HCT116 (cell line): Measurements from ENCODE around the gene JPH3. TPM values are rescaled to one million over a fixed set of nuclear protein-coding genes. Genes with fewer than 3 reads are reported as not detected.

Experiments
- ATAC-seq: fragments of 200-7000 bp; cut with Tn5 transposase; 2 replicates; pipeline ENCODE4 v1.9.1; 2020; ENCODE audit warnings: mild to moderate bottlenecking, moderate library complexity
- BruUV-seq: library from RNA; stranded (reverse); fragments of 400-500 nt; replicated peaks from 2 replicates; lab custom pipeline; 2021; lab: Mats Ljungman, UMichigan
- CTCF ChIA-PET: fragments of 300-600 bp; sonication (Branson Sonifier 250); formaldehyde crosslinking; loops from one replicate; lab custom pipeline; 2021; ENCODE audit warnings: antibody characterized with exemption; lab: Charles Lee
- POLR2A ChIA-PET: fragments of 300-600, 350-600 bp; sonication (Branson Sonifier 250); formaldehyde crosslinking; loops from one replicate; lab custom pipeline; 2021; ENCODE audit warnings: antibody characterized with exemption; lab: Charles Lee
- RAD21 ChIA-PET, 2 experiments: fragments of 300-600 bp; sonication (Branson Sonifier 250); formaldehyde crosslinking; loops; one replicate each; lab custom pipeline; 2023; ENCODE audit warnings: low total read pairs in 2 of 2; ENCODE audit not compliant: uncharacterized antibody in 2 of 2, unreplicated experiment in 2 of 2, low non-redundant PET in 1 of 2; lab: Charles Lee
- DNase-seq: peaks from one replicate; pipeline ENCODE4 v3.0.0-alpha.2; 2010; ENCODE audit warnings: low read depth, low spot score
- H2AFZ ChIP-seq: fragments of 200-600 bp; shearing (Covaris generic), sonication (generic); 2 replicates; pipeline ENCODE4 v1.6.1; 2017; ENCODE audit warnings: low read depth, mixed run types, mixed read lengths, antibody characterized with exemption, low read length; ENCODE audit not compliant: poor library complexity, severe bottlenecking
- H3K27ac ChIP-seq: 2 replicates; pipeline ENCODE4 v1.5.1; 2012; ENCODE audit warnings: low read depth, low read length
- H3K27me3 ChIP-seq: fragments of 200-600 bp; sonication (generic); 2 replicates; pipeline ENCODE4 v1.6.1; 2016; ENCODE audit warnings: mixed run types, low read length, mixed read lengths; ENCODE audit not compliant: insufficient read depth
- H3K36me3 ChIP-seq, 2 experiments: fragments of 200-500 bp in 1 of 2; fragments of 200-600 bp in 1 of 2; sonication (Bioruptor generic) in 1 of 2; sonication (generic) in 1 of 2; 2 replicates each; pipeline versions ENCODE4 v1.5.1 to v1.6.1; 2014 to 2016; ENCODE audit warnings: low read length in 2 of 2, inconsistent platforms in 1 of 2, mixed read lengths in 1 of 2, mixed run types in 1 of 2; ENCODE audit not compliant: insufficient read depth in 2 of 2, control insufficient read depth in 1 of 2
- H3K4me1 ChIP-seq, 2 experiments: fragments of 200-600 bp in 1 of 2; sonication (generic) in 1 of 2; 2 replicates each; pipeline versions ENCODE4 v1.5.1 to v1.6.1; 2012 to 2017; ENCODE audit warnings: low read length in 2 of 2, inconsistent platforms in 1 of 2, mild to moderate bottlenecking in 1 of 2, mixed read lengths in 1 of 2, mixed run types in 1 of 2, moderate library complexity in 1 of 2; ENCODE audit not compliant: insufficient read depth in 2 of 2, control insufficient read depth in 1 of 2
- H3K4me2 ChIP-seq: fragments of 200-600 bp; sonication (generic); 2 replicates; pipeline ENCODE4 v1.6.1; 2017; ENCODE audit warnings: mixed run types, low read length, mixed read lengths
- H3K4me3 ChIP-seq, 2 experiments: fragments of 200-600 bp in 1 of 2; sonication (generic) in 1 of 2; replicated peaks in 1 of 2; 2 replicates each; pipeline ENCODE4 v1.5.1; 2011 to 2016; ENCODE audit warnings: low read length in 2 of 2, control low read depth in 1 of 2, low read depth in 1 of 2, mild to moderate bottlenecking in 1 of 2, mixed read lengths in 1 of 2, mixed run types in 1 of 2
- H3K79me2 ChIP-seq: fragments of 200-600 bp; sonication (generic); 2 replicates; pipeline ENCODE4 v1.6.1; 2017; ENCODE audit warnings: mild to moderate bottlenecking, mixed run types, low read length, moderate library complexity, mixed read lengths; ENCODE audit not compliant: insufficient read depth
- H3K9ac ChIP-seq: fragments of 200-600 bp; sonication (generic); 2 replicates; pipeline ENCODE4 v1.6.1; 2016; ENCODE audit warnings: low read length, mixed read lengths
- H3K9me2 ChIP-seq: fragments of 200-600 bp; sonication (generic), shearing (Covaris generic); 2 replicates; pipeline ENCODE4 v1.6.1; 2017; ENCODE audit warnings: mixed run types, mild to moderate bottlenecking, moderate library complexity; ENCODE audit not compliant: insufficient read depth
- H3K9me3 ChIP-seq, 2 experiments: fragments of 200-500 bp in 1 of 2; fragments of 200-600 bp in 1 of 2; sonication (Bioruptor generic) in 1 of 2; sonication (generic) in 1 of 2; 2 replicates each; pipeline ENCODE4 v1.6.1; 2014 to 2017; ENCODE audit warnings: low read length in 2 of 2, mixed read lengths in 2 of 2, inconsistent platforms in 1 of 2, low read depth in 1 of 2, mild to moderate bottlenecking in 1 of 2, mixed run types in 1 of 2, moderate library complexity in 1 of 2; ENCODE audit not compliant: control insufficient read depth in 1 of 2, insufficient read depth in 1 of 2
- H4K20me1 ChIP-seq: fragments of 200-600 bp; sonication (generic), shearing (Covaris generic); 2 replicates; pipeline ENCODE4 v1.6.1; 2017; ENCODE audit warnings: mixed run types, mild to moderate bottlenecking, moderate library complexity; ENCODE audit not compliant: insufficient read depth
- CBX3 ChIP-seq: IDR thresholded peaks from 2 replicates; pipeline ENCODE4 v1.6.1; 2012; ENCODE audit warnings: low read depth
- EGR1 ChIP-seq: IDR thresholded peaks from 2 replicates; pipeline ENCODE4 v1.6.1; 2012; ENCODE audit warnings: low read depth
- ELF1 ChIP-seq: IDR thresholded peaks from 2 replicates; pipeline ENCODE4 v1.6.1; 2012; ENCODE audit warnings: low read depth, borderline replicate concordance
- EZH2 ChIP-seq: fragments of 200-600 bp; sonication (generic); IDR thresholded peaks from 2 replicates; pipeline ENCODE4 v1.6.1; 2017; ENCODE audit warnings: antibody characterized with exemption, mixed run types
- EZH2phosphoT487 ChIP-seq: fragments of 200-600 bp; IDR thresholded peaks from 2 replicates; pipeline ENCODE4 v1.6.1; 2018; ENCODE audit warnings: antibody characterized with exemption, borderline replicate concordance
- JUND ChIP-seq: IDR thresholded peaks from 2 replicates; pipeline ENCODE4 v1.6.1; 2012
- POLR2A ChIP-seq: IDR thresholded peaks from 2 replicates; pipeline ENCODE4 v1.7.0; 2011; ENCODE audit warnings: borderline replicate concordance; ENCODE audit not compliant: insufficient read depth, insufficient read length; ENCODE audit errors: extremely low read depth
- SIN3A ChIP-seq: IDR thresholded peaks from 2 replicates; pipeline ENCODE4 v1.6.1; 2012; ENCODE audit warnings: low read depth
- SP1 ChIP-seq: IDR thresholded peaks from 2 replicates; pipeline ENCODE4 v1.6.1; 2012; ENCODE audit warnings: low read depth
- SRF ChIP-seq: IDR thresholded peaks from 2 replicates; pipeline ENCODE4 v1.6.1; 2012; ENCODE audit warnings: low read depth
- TCF7L2 ChIP-seq: IDR thresholded peaks from 2 replicates; pipeline ENCODE4 v1.7.0; 2011; ENCODE audit warnings: borderline replicate concordance, inconsistent platforms; ENCODE audit not compliant: insufficient read depth, insufficient read length; ENCODE audit errors: extremely low read depth
- YY1 ChIP-seq: IDR thresholded peaks from 2 replicates; pipeline ENCODE4 v1.6.1; 2011; ENCODE audit warnings: low read length, low read depth, moderate library complexity, mild to moderate bottlenecking; ENCODE audit not compliant: insufficient replicate concordance; ENCODE audit errors: extremely low read depth
- ZFX ChIP-seq: fragments of 450-650 bp; IDR thresholded peaks from 2 replicates; pipeline ENCODE4 v1.6.1; 2017
- intact Hi-C: fragments of 100-400 bp; cut with micrococcal nuclease; formaldehyde crosslinking; loops from 2 replicates; pipeline ENCODE4 v1.10.0; 2022
- total RNA-seq: library from RNA; stranded (reverse); gene quantifications from one replicate; pipeline ENCODE4 v1.2.1, GENCODE V29; 2021; ENCODE audit not compliant: unreplicated experiment
- TF ChIP-seq, protein P1 (sequence below), 3 experiments: fragments of 200-600 bp in 1 of 3; sonication (generic) in 1 of 3; IDR thresholded peaks in 2 of 3; conservative IDR thresholded peaks in 1 of 3; 2 replicates each; pipeline ENCODE4 v1.5.1; 2012 to 2017; ENCODE audit warnings: low read depth in 2 of 3, low read length in 2 of 3, antibody characterized with exemption in 1 of 3, borderline replicate concordance in 1 of 3, control low read depth in 1 of 3, mild to moderate bottlenecking in 1 of 3, mixed read lengths in 1 of 3, mixed run types in 1 of 3, moderate library complexity in 1 of 3; ENCODE audit not compliant: insufficient read depth in 1 of 3
- TF ChIP-seq, protein P2 (sequence below): IDR thresholded peaks from 2 replicates; pipeline ENCODE4 v1.6.1; 2012
- TF ChIP-seq, protein P3 (sequence below): IDR thresholded peaks from 2 replicates; pipeline ENCODE4 v1.6.1; 2012

JPH3 gene
- total RNA-seq, 1 experiment from 2014 or later = 0.10 TPM

- RAD21 ChIA-PET = no interaction called here
- TF ChIP-seq, protein P1, sequence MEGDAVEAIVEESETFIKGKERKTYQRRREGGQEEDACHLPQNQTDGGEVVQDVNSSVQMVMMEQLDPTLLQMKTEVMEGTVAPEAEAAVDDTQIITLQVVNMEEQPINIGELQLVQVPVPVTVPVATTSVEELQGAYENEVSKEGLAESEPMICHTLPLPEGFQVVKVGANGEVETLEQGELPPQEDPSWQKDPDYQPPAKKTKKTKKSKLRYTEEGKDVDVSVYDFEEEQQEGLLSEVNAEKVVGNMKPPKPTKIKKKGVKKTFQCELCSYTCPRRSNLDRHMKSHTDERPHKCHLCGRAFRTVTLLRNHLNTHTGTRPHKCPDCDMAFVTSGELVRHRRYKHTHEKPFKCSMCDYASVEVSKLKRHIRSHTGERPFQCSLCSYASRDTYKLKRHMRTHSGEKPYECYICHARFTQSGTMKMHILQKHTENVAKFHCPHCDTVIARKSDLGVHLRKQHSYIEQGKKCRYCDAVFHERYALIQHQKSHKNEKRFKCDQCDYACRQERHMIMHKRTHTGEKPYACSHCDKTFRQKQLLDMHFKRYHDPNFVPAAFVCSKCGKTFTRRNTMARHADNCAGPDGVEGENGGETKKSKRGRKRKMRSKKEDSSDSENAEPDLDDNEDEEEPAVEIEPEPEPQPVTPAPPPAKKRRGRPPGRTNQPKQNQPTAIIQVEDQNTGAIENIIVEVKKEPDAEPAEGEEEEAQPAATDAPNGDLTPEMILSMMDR (IDR thresholded peaks at IDR 0.05 in 2 of 3, conservative IDR thresholded peaks at IDR 0.05 in 1 of 3; ENCODE audit: borderline replicate concordance in 1 of 3, insufficient read depth in 1 of 3, low read depth in 2 of 3, low read length in 2 of 3) = no peak
- no peak for TF ChIP-seq ELF1
- TF ChIP-seq, all 23 proteins: peak for 0
- no peaks in the 10 kb centered on the region for H3K4me1 ChIP-seq
Observed at GRCh38 chr16:87697256-87697655, 94.9 kb downstream of the JPH3 start.

GRCh38 chr16:87697792-87698191, 95.5 kb downstream of the JPH3 start:
- Histone ChIP-seq H3K27ac (no peak overlapping the region), H3K4me2 (no peak overlapping the region), H3K79me2 (no peaks in the 10 kb centered on the region), H3K27me3 (no peaks in the 10 kb centered on the region), H3K9me3 (no peaks in the 10 kb centered on the region), H3K9ac (no peak overlapping the region), H4K20me1 (no peaks in the 10 kb centered on the region), H3K4me1 (no peaks in the 10 kb centered on the region), H3K36me3 (peaks cover 9 to 15% of the 10 kb centered on the region in 2 experiments; a peak in 3 of 4 replicates), H3K4me3 (no peak overlapping the region), H2AFZ (no peak overlapping the region), H3K9me2 (no peaks in the 10 kb centered on the region)
- ChIA-PET RAD21 (no interaction called here), CTCF (no interaction called here), POLR2A (no interaction called here)
- intact Hi-C loops = no loop called here
- no peak for DNase-seq
- BruUV-seq = no TSS peak
- ATAC-seq = no peak
- TF ChIP-seq SIN3A = no peak
- no peak for TF ChIP-seq CBX3
- TF ChIP-seq, protein P1 (IDR thresholded peaks at IDR 0.05 in 2 of 3, conservative IDR thresholded peaks at IDR 0.05 in 1 of 3; ENCODE audit: borderline replicate concordance in 1 of 3, insufficient read depth in 1 of 3, low read depth in 2 of 3, low read length in 2 of 3) = no peak
- no peak for TF ChIP-seq ELF1
- no peak for TF ChIP-seq TCF7L2
- TF ChIP-seq JUND = no peak
- no peak for TF ChIP-seq EGR1
- TF ChIP-seq, protein P2, sequence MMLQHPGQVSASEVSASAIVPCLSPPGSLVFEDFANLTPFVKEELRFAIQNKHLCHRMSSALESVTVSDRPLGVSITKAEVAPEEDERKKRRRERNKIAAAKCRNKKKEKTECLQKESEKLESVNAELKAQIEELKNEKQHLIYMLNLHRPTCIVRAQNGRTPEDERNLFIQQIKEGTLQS = no peak
- TF ChIP-seq SRF = no peak
- no peak for TF ChIP-seq POLR2A
- TF ChIP-seq SP1 = no peak
- no peak for TF ChIP-seq YY1
- TF ChIP-seq, protein P3, sequence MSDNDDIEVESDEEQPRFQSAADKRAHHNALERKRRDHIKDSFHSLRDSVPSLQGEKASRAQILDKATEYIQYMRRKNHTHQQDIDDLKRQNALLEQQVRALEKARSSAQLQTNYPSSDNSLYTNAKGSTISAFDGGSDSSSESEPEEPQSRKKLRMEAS = no peak
- no peak for TF ChIP-seq EZH2phosphoT487
- no peak for TF ChIP-seq ZFX
- TF ChIP-seq EZH2 = no peak

More at GRCh38 chr16:87697256-87697655, 94.9 kb downstream of the JPH3 start:
- Histone ChIP-seq H3K4me2 (no peak overlapping the region), H3K9ac (no peak overlapping the region), H3K4me3 (no peak overlapping the region), H3K9me3 (no peaks in the 10 kb centered on the region), H3K27ac (no peak overlapping the region; the same call in 1 of the 2 replicates), H3K27me3 (no peaks in the 10 kb centered on the region), H4K20me1 (no peaks in the 10 kb centered on the region), H2AFZ (no peak overlapping the region), H3K36me3 (peaks cover 9 to 15% of the 10 kb centered on the region in 2 experiments; a peak in 3 of 4 replicates), H3K79me2 (no peaks in the 10 kb centered on the region), H3K9me2 (no peaks in the 10 kb centered on the region)
- ChIA-PET CTCF (no interaction called here), POLR2A (no interaction called here)
- ATAC-seq = no peak
- no TSS peak for BruUV-seq
- no peak for DNase-seq
- intact Hi-C loops = no loop called here
